ENCODE data around the gene TMEM247. TPM values are rescaled to one million over a fixed set of nuclear protein-coding genes. Genes with fewer than 3 reads are reported as not detected.

TMEM247 gene
- total RNA-seq, 1 experiment from 2014 or later = not detected

DNA sequence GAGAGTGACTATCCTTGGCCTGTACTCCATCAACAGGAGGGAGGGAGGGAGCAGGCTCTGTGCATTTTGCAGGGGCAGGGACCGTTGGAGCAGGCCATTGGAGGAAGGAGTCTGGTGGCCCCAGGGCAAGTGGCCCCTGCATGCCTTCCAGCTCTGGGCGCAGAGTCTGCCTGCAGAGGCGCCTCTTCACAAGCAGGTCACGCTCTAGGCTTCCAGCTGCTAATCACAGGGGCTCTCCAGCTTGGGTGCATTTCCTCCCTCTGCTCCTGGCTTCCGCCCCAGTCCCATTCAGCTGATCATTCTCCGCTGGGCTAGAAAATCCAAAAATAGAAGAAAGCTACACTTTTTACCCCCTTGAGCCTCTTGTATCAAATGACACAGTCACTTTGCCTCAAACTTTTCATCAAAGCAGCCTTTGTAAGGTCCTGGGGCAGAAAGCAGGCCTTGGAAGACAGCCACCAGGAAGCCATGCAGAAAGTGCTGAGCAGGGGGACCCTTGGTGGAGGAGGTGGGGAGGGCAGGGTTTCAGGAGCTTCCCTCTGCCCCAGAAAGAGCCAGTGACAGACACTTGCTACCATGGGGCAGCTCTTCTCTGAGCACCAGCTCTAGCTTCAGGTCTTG lies 11.3 kb downstream of the TMEM247 start (continued):
- TF ChIP-seq NR1H2 (CRISPR knock-in tag; IDR thresholded peaks at IDR 0.05) (no peak), CREM (CRISPR knock-in tag; IDR thresholded peaks at IDR 0.05) (no peak), SP1 (CRISPR knock-in tag; conservative IDR thresholded peaks at IDR 0.05) (no peak), ZNF219 (CRISPR knock-in tag; IDR thresholded peaks at IDR 0.05; ENCODE audit: borderline replicate concordance) (no peak), PRRX2 (CRISPR knock-in tag; IDR thresholded peaks at IDR 0.05) (no peak), KAT7 (CRISPR knock-in tag; IDR thresholded peaks at IDR 0.05; ENCODE audit: borderline replicate concordance) (no peak)
- TF ChIP-seq, protein P1, sequence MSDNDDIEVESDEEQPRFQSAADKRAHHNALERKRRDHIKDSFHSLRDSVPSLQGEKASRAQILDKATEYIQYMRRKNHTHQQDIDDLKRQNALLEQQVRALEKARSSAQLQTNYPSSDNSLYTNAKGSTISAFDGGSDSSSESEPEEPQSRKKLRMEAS (CRISPR knock-in tag; IDR thresholded peaks at IDR 0.05) = no peak
- TF ChIP-seq, protein P2, sequence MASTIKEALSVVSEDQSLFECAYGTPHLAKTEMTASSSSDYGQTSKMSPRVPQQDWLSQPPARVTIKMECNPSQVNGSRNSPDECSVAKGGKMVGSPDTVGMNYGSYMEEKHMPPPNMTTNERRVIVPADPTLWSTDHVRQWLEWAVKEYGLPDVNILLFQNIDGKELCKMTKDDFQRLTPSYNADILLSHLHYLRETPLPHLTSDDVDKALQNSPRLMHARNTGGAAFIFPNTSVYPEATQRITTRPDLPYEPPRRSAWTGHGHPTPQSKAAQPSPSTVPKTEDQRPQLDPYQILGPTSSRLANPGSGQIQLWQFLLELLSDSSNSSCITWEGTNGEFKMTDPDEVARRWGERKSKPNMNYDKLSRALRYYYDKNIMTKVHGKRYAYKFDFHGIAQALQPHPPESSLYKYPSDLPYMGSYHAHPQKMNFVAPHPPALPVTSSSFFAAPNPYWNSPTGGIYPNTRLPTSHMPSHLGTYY (CRISPR knock-in tag; IDR thresholded peaks at IDR 0.05) = no peak

DNA sequence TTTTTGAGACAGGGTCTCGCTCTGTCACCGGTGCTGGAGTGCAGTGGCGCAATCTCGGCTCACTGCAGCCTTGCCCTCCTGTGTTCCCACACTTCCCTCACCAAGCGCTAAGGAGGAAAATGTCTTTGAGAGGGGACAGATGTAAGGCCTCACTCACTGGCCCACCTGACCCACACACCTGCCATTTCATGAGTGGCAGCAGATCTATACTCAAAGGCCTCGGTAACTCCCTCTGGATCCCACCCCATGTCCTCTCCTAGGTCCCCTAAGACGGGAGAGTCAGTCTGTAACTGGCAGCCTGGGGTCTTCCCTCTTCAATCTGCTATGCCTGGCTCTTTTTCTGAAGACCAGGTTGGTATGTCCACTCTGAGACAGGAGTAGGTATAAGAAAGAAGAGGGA lies 12.9 kb downstream of the TMEM247 start:
- POLR2A ChIA-PET = no interaction called here
- Mint-ChIP-seq H3K27me3 (ENCODE audit: low read depth) (peaks cover 14% of the 10 kb centered on the region), H3K4me3 (no peak overlapping the region), H3K4me1 (peaks cover 21% of the 10 kb centered on the region), H3K27ac (no peak overlapping the region), H3K9me3 (no peaks in the 10 kb centered on the region), H3K36me3 (no peaks in the 10 kb centered on the region)
- CTCF ChIA-PET = no interaction called here
- ATAC-seq (no peak), DNase-seq (ENCODE audit: low spot score) (no peak)
- TF ChIP-seq GABPB1 (CRISPR knock-in tag; IDR thresholded peaks at IDR 0.05) (no peak), TEAD1 (CRISPR knock-in tag; IDR thresholded peaks at IDR 0.05) (no peak), ATF1 (CRISPR knock-in tag; IDR thresholded peaks at IDR 0.05) (no peak), OVOL2 (CRISPR knock-in tag; IDR thresholded peaks at IDR 0.05; ENCODE audit: borderline replicate concordance) (no peak), ZNF396 (CRISPR knock-in tag; IDR thresholded peaks at IDR 0.05; ENCODE audit: borderline replicate concordance) (no peak)
- TF ChIP-seq, protein P3, sequence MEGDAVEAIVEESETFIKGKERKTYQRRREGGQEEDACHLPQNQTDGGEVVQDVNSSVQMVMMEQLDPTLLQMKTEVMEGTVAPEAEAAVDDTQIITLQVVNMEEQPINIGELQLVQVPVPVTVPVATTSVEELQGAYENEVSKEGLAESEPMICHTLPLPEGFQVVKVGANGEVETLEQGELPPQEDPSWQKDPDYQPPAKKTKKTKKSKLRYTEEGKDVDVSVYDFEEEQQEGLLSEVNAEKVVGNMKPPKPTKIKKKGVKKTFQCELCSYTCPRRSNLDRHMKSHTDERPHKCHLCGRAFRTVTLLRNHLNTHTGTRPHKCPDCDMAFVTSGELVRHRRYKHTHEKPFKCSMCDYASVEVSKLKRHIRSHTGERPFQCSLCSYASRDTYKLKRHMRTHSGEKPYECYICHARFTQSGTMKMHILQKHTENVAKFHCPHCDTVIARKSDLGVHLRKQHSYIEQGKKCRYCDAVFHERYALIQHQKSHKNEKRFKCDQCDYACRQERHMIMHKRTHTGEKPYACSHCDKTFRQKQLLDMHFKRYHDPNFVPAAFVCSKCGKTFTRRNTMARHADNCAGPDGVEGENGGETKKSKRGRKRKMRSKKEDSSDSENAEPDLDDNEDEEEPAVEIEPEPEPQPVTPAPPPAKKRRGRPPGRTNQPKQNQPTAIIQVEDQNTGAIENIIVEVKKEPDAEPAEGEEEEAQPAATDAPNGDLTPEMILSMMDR (IDR thresholded peaks at IDR 0.05) = no peak
- TF ChIP-seq, protein P4, sequence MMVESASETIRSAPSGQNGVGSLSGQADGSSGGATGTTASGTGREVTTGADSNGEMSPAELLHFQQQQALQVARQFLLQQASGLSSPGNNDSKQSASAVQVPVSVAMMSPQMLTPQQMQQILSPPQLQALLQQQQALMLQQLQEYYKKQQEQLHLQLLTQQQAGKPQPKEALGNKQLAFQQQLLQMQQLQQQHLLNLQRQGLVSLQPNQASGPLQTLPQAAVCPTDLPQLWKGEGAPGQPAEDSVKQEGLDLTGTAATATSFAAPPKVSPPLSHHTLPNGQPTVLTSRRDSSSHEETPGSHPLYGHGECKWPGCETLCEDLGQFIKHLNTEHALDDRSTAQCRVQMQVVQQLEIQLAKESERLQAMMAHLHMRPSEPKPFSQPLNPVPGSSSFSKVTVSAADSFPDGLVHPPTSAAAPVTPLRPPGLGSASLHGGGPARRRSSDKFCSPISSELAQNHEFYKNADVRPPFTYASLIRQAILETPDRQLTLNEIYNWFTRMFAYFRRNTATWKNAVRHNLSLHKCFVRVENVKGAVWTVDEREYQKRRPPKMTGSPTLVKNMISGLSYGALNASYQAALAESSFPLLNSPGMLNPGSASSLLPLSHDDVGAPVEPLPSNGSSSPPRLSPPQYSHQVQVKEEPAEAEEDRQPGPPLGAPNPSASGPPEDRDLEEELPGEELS (CRISPR knock-in tag; IDR thresholded peaks at IDR 0.05) = no peak
- TF ChIP-seq, protein P5, sequence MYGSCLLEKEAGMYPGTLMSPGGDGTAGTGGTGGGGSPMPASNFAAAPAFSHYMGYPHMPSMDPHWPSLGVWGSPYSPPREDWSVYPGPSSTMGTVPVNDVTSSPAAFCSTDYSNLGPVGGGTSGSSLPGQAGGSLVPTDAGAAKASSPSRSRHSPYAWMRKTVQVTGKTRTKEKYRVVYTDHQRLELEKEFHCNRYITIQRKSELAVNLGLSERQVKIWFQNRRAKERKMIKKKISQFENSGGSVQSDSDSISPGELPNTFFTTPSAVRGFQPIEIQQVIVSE (CRISPR knock-in tag; IDR thresholded peaks at IDR 0.05; ENCODE audit: borderline replicate concordance) = no peak
- TF ChIP-seq, protein P6, sequence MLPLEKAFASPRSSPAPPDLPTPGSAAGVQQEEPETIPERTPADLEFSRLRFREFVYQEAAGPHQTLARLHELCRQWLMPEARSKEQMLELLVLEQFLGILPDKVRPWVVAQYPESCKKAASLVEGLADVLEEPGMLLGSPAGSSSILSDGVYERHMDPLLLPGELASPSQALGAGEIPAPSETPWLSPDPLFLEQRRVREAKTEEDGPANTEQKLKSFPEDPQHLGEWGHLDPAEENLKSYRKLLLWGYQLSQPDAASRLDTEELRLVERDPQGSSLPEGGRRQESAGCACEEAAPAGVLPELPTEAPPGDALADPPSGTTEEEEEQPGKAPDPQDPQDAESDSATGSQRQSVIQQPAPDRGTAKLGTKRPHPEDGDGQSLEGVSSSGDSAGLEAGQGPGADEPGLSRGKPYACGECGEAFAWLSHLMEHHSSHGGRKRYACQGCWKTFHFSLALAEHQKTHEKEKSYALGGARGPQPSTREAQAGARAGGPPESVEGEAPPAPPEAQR (CRISPR knock-in tag; IDR thresholded peaks at IDR 0.05) = no peak
- TF ChIP-seq, protein P7, sequence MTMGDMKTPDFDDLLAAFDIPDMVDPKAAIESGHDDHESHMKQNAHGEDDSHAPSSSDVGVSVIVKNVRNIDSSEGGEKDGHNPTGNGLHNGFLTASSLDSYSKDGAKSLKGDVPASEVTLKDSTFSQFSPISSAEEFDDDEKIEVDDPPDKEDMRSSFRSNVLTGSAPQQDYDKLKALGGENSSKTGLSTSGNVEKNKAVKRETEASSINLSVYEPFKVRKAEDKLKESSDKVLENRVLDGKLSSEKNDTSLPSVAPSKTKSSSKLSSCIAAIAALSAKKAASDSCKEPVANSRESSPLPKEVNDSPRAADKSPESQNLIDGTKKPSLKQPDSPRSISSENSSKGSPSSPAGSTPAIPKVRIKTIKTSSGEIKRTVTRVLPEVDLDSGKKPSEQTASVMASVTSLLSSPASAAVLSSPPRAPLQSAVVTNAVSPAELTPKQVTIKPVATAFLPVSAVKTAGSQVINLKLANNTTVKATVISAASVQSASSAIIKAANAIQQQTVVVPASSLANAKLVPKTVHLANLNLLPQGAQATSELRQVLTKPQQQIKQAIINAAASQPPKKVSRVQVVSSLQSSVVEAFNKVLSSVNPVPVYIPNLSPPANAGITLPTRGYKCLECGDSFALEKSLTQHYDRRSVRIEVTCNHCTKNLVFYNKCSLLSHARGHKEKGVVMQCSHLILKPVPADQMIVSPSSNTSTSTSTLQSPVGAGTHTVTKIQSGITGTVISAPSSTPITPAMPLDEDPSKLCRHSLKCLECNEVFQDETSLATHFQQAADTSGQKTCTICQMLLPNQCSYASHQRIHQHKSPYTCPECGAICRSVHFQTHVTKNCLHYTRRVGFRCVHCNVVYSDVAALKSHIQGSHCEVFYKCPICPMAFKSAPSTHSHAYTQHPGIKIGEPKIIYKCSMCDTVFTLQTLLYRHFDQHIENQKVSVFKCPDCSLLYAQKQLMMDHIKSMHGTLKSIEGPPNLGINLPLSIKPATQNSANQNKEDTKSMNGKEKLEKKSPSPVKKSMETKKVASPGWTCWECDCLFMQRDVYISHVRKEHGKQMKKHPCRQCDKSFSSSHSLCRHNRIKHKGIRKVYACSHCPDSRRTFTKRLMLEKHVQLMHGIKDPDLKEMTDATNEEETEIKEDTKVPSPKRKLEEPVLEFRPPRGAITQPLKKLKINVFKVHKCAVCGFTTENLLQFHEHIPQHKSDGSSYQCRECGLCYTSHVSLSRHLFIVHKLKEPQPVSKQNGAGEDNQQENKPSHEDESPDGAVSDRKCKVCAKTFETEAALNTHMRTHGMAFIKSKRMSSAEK (CRISPR knock-in tag; IDR thresholded peaks at IDR 0.05; ENCODE audit: borderline replicate concordance) = no peak
- TF ChIP-seq, protein P8, sequence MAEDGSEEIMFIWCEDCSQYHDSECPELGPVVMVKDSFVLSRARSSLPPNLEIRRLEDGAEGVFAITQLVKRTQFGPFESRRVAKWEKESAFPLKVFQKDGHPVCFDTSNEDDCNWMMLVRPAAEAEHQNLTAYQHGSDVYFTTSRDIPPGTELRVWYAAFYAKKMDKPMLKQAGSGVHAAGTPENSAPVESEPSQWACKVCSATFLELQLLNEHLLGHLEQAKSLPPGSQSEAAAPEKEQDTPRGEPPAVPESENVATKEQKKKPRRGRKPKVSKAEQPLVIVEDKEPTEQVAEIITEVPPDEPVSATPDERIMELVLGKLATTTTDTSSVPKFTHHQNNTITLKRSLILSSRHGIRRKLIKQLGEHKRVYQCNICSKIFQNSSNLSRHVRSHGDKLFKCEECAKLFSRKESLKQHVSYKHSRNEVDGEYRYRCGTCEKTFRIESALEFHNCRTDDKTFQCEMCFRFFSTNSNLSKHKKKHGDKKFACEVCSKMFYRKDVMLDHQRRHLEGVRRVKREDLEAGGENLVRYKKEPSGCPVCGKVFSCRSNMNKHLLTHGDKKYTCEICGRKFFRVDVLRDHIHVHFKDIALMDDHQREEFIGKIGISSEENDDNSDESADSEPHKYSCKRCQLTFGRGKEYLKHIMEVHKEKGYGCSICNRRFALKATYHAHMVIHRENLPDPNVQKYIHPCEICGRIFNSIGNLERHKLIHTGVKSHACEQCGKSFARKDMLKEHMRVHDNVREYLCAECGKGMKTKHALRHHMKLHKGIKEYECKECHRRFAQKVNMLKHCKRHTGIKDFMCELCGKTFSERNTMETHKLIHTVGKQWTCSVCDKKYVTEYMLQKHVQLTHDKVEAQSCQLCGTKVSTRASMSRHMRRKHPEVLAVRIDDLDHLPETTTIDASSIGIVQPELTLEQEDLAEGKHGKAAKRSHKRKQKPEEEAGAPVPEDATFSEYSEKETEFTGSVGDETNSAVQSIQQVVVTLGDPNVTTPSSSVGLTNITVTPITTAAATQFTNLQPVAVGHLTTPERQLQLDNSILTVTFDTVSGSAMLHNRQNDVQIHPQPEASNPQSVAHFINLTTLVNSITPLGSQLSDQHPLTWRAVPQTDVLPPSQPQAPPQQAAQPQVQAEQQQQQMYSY (CRISPR knock-in tag; IDR thresholded peaks at IDR 0.05) = no peak

All from WTC11 (cell line).